ENCODE results near the gene INPP4A.

INPP4A gene

DNA sequence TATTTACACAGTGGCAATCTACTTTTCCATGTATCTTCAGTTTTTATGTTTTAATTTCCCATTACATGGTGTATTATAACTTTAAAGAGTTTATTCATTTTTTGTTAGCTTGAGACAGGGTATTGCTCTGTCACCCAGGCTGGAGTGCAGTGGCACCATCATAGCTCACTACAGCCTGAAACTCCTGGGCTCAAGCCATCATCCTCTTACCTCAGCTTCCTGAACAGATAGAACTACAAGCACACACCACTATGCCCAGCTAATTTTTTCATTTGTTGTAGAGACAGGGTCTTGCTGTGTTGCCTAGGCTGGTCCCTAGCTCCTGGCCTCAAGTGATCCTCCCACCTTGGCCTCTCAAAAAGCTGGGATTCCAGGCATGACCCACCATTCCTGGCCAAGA, 96.8 kb downstream of the INPP4A start:
- no peak for DNase-seq (ENCODE audit: low read depth in 2 of 2)

DNA sequence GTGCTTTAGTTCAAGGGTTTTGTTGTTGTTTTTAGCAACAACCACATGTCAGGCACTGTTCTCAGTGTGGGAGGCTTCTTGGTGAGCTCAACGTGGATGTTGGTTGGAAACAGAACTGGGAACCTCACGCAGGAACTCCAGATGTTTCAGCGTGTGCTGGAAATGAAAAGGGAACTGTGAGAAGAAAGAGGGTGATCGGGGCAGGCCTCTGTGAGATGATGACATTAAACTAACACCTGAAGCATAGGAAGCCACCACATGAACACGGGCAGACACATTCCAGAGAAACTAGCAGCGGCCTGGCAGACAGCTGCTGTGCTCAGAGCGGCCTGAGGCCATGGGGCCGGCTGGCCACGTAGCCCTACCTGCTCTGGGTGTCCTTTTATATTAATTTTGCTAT, 97.2 kb downstream of the INPP4A start:
- DNase-seq (ENCODE audit: low read depth in 2 of 2): no peak

- DNase-seq (ENCODE audit: low read depth in 2 of 2): no peak
These were observed 98.6 kb downstream of the INPP4A start for GRCh38 chr2:98543214-98543613.

DNA sequence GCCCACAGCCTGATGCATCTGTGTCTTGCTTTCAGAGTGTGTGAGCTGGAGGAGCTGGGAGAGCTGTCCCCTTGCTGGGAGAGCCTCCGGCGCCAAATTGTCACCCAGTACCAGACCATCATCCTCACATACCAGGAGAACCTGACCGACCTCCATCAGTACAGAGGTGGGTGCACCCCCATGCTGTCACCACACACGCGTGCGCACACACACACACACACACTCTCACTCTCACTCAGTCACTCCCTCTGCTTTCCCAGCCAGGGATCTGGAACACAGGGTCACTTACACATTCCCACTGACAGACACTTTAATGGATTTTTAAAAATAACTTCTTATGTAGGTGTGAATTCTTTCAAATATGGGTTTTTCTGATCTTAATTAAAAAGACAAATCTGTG, 99.2 kb downstream of the INPP4A start:
- no peak for DNase-seq (ENCODE audit: low read depth in 2 of 2)

- DNase-seq (ENCODE audit: low read depth in 2 of 2): no peak
These were observed 100.9 kb downstream of the INPP4A start for GRCh38 chr2:98545591-98545990.

- DNase-seq (ENCODE audit: low read depth in 2 of 2): no peak
These were observed 101.5 kb downstream of the INPP4A start for GRCh38 chr2:98546186-98546585.

- DNase-seq (ENCODE audit: low read depth in 2 of 2): no peak
These were observed 102.6 kb downstream of the INPP4A start for GRCh38 chr2:98547092-98547790.

DNA sequence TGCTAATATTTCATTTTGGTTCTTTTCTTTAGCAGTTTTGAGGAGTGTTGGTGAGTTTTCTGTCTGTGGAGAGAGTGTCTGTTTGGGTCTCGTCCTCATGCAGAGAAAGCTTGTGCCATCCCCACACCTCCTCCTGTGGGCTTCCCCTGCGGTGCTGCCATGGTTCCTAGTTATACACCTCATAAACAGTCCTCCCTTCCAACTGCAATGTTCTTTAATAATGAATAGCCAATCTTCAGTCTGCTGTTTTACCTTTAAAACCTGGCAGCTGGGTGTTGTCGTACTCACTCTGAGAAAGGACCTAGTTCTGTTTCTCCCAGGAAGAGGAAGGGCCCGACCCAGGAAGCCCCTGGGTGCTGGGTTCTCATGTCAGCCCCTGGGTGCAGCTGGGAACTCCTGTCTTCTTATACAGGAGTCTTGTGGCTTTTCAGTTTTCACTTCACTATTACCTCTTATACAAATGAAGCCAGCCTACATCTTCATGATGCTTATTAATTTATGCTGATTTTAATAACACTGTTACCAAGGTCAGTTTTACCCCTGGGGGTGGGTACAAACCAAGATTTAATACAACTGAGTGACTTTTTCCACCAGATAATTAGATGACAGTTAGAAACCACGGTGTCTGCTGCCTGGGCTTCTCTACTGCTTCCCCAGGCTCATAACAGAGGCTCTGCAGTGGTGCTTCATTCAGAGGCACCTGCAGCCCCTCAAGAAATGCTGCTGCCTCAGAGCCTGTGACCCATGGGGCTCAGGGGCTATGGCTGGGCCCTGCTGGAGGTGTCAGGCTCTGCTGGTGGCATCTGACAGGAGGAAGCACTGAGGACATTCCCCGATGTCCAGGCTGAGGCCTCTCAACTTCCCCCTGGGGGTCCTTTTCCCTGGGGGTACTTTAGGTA, 104.5 kb downstream of the INPP4A start:
- no peak for DNase-seq (ENCODE audit: low read depth in 2 of 2)

- no peak for DNase-seq (ENCODE audit: low read depth in 2 of 2)
These were observed 105.5 kb downstream of the INPP4A start for GRCh38 chr2:98550165-98550564.

DNA sequence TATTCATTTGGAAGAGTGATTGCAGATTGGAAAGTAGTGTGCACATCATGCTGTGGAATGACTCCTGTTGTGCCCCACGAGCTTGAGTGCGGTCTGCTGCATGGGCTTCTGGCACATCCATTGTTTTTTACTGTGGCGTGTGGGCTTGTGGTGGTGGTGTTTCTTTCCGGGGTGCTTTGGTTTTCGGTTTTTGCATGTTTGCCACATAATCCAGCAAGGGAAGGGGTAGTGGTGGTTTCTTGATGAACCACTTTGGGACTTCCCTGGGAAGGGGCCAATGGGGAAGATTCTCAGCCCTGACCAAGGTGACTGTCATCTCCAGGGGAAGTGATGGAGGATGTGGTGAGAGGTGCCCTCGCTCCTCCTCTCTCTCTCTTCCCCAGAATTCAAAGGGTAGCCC, 106.7 kb downstream of the INPP4A start:
- DNase-seq (ENCODE audit: low read depth in 2 of 2): no peak

GRCh38 chr2:98552499-98553179, 108.0 kb downstream of the INPP4A start:
- no peak for DNase-seq (ENCODE audit: low read depth in 2 of 2)

DNA sequence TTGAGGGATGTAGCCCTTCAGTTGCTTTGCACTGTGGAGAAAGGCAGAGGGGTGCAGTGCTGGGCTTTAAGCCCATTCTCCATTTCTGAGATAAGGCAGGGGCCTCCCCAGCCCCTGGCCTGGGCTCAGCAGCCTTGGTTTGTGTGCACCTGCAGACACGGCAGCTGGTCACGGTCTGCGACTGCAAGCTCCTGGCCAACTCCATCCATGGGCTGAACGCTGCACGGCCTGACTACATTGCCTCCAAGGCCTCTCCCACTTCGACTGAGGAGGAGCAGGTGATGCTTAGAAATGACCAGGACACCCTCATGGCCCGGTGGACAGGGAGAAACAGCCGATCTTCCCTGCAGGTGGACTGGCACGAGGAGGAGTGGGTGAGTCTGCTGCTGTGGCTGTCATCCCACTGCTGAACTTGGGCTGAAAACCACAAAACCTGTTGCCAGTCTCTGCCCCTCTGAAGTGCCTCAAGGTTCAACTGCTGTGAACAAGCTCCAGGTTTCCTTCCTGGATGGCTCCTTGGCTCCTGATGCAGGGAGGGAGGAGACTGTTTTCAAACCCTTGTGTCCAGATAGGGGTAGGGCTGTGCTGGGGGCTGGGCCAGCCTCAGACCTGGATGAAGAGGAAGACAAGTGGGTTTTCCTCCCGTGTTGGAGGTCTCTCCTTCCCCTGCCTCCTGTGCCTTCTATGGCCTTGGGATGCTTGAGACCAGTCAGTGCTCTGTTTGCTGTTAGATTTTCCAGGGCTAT, 109.6 kb downstream of the INPP4A start:
- no peak for DNase-seq (ENCODE audit: low read depth in 2 of 2)

GRCh38 chr2:98555696-98556095, 111.0 kb downstream of the INPP4A start:
- no peak for DNase-seq (ENCODE audit: low read depth in 2 of 2)

GRCh38 chr2:98556344-98557033, 111.8 kb downstream of the INPP4A start:
- DNase-seq (ENCODE audit: low read depth in 2 of 2): no peak

- DNase-seq (ENCODE audit: low read depth in 2 of 2): no peak
These were observed 114.3 kb downstream of the INPP4A start for GRCh38 chr2:98558852-98559530.

- no peak for DNase-seq (ENCODE audit: low read depth in 2 of 2)
These were observed 114.9 kb downstream of the INPP4A start for GRCh38 chr2:98559581-98559980.

DNA sequence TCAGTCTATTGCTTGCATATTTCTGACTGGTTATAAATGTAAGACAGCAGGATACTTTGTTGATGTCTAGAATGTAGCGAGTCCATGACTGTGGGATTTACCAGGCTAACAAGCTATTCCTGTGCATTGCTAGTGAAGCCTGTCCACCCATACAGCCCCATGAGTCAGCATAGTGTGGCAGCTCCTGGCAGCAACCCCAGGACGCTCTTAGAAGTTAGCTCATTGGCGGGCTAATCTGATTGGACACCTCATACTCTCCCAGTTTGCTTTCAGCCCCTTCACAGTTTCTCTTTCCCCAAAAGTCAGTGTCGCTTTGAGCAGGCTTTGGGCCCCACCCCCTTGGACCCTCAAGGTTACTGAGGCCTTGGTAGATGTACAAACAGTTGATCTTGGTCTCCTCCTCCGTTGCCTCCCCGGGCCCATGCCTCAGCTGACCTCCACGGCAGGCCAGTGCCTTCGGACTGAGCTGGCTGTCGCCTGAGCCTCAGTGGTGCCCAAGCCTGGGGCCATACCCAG, 115.7 kb downstream of the INPP4A start:
- DNase-seq (ENCODE audit: low read depth in 2 of 2): no peak

DNA sequence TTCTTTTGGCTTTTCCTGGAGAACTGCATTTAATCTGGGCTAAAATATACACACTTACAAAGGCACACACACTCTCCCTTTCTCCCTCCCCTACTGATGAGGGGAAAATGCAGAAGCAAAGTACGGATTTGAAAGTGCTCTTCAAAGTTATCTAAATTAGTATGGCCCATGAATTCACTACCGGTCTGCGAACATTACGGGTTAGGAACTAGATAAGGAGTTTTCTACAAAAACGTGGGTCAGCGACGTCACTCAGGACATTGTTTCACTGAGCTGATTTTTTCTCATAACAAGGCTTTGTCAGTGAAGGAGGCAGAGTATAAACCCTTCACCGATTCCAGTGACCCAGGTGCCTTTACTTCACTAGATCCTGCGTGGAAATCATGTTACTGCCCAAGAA, 116.4 kb downstream of the INPP4A start:
- no peak for DNase-seq (ENCODE audit: low read depth in 2 of 2)

DNA sequence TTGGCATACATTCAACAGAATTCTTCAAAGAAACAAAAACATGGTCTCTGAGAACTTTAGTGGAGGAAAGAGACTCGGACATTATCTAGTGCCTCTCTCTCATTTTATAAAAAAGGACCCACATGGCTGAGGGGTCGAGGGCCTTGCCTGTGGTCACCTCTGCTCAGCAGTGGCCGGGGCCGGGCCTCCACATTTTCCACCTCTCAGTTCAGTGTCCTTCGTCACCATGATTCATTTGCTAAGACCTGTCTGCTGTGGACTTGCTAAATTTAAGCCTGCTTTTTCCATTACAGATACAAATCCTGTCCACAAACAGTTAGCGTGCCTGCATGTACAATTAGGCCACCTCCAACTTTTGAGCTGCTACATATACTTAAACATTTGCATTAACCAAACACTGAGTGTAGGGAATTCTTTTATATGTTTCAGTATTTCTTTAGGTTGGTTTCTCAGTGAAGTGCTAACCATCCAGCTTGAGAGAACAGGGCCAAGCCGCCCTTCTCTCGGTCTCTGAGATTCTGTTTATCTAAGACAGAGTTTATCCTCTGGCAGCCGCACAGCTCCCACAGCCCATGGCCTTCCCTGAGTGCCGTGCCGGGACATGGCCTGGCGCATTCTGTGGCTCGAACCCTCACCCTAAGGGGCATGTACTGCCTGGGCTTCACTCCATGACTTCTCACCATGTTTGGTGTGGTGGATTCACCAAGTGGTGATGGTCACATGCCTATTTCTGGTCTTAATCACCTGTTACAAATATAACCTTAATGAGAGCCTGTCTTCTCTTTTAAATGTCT, 117.4 kb downstream of the INPP4A start:
- DNase-seq (ENCODE audit: low read depth in 2 of 2): no peak

DNA sequence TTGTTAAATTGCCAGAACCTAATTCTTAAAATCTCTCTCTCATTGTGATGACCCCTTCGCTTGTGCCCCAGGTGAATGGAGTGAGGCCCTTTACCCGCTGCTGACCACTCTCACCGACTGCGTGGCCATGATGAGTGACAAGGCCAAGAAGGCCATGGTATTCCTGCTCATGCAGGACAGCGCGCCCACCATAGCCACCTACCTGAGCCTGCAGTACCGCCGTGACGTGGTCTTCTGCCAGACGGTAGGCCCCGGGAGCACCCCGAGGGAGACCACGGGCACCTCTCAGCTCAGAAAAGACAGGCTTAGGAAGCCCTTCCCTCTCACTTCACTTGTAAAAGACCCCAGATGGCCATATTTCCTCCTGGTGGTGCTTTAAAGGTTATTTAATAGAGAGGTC, 118.7 kb downstream of the INPP4A start:
- DNase-seq (ENCODE audit: low read depth in 2 of 2): no peak
